Brain pericyte (primary cell): Measurements from ENCODE around the gene CD74.

Experiments used
- DNase-seq: peaks from one replicate; pipeline ENCODE4 v3.0.0-alpha.2; 2012; ENCODE audit warnings: low read depth, low spot score

The CD74 gene

DNA sequence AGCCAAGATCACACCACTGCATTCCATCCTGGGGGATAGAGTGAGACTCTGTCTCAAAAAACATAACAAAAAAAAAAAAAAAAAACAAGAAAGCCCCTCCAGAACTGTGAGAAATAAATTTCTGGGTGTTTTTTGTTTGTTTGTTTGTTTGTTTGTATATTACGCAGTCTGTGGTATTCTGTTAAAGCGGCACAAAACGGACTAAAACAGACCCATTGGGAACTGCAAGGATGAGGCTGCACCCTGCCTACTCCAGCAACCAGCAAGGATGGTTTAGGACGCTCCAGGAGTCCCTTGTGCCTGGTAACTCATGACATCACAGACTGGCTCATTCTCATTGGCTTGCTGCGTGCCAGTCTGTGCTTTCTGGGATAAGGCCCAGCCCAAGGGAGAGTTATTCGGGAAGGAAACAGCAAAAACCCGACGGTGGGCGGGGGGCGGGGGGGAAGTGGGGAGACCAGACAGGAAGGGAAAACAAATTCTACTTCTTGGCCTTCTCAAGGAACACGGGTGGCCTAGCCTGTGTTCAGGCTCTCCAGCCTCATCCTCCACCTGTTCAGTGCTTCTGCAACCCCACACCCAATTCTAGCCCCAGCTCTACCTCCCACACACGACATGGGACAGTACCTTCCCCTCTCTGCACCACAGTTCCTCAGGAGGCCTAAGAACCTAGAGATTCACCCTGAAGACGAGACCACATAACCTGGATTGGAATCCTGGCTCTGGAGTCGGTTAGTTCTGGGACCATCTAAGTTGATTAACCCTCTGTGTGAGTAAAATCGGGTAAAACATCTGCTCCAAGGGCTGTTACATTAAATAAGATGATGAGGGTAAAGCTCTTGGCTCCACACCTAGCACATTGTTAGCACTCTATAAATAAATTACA is 2.8 kb downstream of the CD74 start:
- peak; percentile 67 for DNase-seq

DNA sequence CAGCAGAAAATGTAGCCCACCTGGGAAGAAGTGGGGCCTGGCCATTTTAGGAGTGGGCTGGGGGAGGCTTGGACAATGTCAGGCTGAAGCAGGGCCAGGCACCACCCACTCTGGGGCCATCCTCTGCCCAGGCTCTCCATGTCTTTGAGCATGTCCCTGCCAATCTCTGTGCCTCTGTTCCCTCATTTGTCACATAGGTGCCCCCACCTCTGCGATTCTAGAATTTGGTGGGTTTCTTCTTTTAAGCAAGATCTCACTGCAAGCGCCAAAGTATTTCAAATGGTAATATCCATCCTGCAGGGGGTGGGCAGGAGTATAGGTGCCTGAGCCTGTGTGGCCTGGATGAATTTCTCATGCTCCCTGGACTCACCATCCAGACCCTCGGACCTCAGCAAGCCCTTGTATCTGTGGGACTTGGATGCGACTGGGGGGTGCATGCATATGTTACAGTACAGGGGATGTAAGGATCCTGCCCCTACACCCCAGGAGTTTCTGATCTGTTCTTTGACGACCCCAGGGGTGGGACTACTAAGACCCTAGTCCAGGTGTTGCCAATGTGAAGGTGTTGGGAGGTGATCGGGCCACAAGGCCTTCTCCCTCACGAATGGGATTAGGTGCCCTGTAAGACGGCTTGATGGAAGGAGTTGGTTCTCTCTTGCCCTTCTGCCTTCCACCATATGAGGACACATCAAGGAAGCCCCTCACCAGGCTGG is 4.3 kb downstream of the CD74 start:
- no peak for DNase-seq

- no peak for DNase-seq
Measured at GRCh38 chr5:150407096-150407720, 5.5 kb downstream of the CD74 start.

DNA sequence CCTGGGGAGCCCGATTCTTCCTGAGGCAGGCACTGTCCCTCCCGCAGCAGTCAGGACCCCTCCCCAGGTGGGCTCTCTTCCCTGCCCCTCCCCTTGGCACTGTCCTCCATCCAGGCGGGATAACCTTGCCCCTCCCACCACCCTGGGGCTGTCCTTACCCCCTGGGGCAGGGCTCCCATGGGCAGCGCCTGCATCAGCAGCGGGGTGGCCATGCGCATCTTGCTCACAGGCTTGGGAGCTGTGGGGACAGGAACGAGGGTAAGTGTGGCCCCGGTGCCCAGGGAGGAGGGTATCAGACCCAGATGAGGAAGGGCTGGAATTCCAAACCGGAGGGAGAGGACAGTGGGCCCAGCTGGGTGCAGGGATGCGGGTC is 6.0 kb downstream of the CD74 start:
- no peak for DNase-seq

DNA sequence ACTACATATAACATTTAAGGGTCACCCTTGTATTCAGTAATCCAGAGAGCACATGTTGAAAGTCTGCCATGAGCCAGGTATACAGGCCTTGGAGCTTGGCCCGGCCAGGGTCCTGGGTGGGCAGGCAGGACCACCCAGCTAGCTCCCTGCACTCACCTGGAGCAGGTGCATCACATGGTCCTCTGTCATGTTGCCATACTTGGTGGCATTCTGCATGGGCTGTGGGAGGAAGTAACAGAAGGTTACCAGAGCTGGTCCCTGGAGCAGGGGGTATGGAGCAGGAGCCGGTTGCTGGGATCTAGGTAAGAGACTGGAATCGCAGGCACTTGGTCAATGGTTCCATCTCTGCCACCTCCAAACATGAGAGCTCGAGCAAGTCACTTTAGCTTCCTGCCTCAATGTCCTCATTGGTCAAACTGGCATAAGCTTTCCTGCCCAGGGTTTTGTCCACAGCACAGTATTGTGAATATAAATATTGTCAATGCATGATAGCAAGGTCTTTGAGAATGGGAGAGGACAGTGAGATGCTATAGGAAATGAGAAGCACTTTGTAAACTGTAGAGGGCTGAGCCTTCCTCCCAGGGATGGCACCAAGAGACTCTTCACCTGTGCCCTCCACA is 6.5 kb downstream of the CD74 start:
- no peak for DNase-seq

DNA sequence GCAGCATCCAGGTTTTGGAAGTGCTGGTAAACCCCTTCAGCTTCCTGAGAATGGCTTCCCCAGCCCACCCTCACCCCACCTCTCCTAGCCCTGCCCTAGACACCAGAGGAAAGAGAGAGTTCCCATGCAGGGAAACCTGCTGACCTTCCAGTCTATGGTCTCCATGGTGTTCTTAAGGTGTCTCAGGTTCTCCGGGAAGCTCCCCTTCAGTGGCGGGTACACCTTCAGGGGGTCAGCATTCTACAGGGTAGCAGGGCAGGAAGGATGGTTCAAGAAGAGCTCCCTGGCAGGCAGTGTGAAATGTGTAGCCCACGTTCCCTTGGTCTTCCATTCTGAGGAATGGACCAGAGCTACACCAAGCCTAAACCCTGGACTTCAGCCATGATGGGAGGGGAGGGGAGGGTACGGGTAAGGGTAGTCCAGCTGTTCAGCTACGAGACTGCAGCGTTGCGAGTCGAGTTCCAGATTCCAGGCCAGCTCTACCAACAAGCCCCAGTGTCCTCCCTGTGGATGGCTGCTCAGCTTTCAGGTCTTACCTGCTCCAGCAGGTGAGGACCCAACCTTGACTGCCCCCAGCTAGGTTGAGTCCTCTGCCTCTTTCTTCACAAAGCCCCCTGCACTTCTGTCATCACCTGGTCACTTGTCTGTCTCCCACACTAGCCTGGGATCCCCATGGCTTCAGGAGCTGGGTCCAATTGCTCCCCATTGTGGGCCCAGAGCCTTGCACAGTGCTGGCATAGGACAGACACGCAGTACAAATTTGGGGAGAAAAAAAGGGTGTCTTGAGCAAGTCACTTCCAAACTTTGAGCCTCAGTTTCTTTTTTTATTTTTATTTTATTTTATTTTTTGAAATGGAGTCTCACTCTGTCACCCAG is 7.5 kb downstream of the CD74 start:
- no peak for DNase-seq

GRCh38 chr5:150404535-150404934 is 8.2 kb downstream of the CD74 start:
- no peak for DNase-seq

DNA sequence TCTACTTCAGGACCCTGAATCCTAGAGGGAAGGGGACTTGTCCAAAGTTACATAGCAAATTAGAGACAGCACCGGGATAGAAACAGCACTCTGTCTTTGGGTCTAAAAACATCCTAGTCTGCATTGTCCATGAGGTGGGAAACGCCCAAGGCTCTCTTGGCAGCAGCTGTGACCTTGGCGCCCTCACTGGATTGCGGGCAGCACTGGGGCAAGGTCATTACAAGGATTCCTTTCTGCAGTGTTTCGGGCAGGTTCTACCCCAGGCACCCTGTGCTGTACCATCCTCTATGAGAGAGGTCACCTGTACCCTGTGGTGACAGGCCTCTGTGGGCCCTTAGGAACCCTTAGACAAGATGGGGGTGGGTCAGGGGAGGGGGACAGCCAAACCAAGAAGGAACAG is 8.6 kb downstream of the CD74 start:
- DNase-seq = no peak

DNA sequence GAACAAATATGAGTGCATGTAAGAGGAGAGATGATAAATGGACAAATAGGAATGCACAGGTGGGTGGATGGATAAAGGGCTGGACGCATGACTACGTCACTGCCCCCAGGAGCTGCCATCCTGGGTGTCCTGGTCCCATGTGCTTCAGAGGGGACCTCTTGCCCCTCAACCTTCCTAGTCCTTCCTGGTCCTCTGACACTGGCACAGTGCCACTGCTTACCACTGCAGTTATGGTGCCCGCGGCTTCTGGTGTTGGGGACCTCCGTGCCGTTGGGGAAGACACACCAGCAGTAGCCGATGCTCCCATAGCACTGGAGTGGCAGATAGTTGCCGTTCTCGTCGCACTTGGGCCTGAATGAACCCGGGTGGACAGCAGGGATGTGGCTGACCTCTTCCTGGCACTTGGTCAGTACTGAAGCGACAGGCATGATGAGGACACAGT is 9.8 kb downstream of the CD74 start:
- no peak for DNase-seq

- DNase-seq = no peak
Measured at GRCh38 chr5:150402229-150402773, 10.4 kb downstream of the CD74 start.

DNA sequence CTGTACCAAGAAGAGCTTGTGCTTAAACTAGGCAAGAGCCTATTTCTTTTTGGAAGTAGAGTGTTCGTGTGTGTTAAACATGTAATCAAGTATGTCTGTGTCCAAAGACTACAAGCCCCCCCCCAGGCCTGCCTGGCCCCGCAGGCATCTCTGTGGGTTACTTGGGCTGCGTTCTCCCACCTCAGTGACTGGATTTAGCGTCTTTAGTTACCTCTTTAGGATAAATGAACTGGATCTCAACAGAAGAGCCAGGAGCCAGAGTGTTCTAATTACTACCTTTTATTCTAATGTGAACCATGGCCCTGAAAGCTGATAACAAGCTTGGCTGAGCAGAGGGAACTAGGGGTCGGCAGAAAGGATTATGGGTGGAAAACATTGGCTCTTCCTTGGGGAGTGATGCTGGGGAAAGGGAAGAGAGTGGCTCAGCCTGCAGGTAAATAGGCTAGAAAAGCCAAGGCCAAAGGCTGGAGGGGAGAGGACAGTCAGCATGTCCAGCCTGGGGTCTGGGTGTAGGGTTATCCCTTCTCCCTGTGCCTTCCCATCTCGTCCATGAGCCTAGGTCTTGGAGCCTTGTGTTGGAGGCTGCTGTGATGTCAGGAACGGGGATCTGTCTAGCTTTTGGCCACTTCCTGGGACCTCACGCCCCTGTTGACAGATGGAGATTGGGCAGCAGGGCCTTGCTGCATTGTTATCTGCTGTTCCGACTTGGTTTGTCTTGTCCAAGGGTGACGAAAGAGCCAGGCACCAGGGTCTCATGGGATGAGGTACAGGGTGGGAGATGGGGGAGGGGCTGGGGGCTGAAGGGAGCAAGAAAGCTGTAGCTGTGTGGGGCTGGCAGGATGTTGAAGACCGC is 11.1 kb downstream of the CD74 start:
- no peak for DNase-seq

DNA sequence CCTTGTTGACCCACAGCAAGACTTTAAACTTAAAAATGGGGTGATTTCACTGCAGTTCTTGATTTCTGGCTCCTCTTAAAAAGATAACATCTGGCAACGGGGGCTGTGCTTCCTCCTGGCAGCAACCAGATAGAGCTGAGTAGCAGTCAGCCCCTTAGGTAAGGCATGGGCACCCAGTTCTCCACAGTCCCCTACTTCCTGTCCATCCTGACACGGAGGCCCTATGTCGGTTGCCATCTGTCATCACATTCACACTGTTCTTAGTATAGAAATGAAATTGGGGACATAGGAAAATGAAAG is 11.7 kb downstream of the CD74 start:
- no peak for DNase-seq

- DNase-seq = no peak
Measured at GRCh38 chr5:150400316-150401075, 12.2 kb downstream of the CD74 start.

- no peak for DNase-seq
Measured at GRCh38 chr5:150399524-150400211, 13.0 kb downstream of the CD74 start.

DNA sequence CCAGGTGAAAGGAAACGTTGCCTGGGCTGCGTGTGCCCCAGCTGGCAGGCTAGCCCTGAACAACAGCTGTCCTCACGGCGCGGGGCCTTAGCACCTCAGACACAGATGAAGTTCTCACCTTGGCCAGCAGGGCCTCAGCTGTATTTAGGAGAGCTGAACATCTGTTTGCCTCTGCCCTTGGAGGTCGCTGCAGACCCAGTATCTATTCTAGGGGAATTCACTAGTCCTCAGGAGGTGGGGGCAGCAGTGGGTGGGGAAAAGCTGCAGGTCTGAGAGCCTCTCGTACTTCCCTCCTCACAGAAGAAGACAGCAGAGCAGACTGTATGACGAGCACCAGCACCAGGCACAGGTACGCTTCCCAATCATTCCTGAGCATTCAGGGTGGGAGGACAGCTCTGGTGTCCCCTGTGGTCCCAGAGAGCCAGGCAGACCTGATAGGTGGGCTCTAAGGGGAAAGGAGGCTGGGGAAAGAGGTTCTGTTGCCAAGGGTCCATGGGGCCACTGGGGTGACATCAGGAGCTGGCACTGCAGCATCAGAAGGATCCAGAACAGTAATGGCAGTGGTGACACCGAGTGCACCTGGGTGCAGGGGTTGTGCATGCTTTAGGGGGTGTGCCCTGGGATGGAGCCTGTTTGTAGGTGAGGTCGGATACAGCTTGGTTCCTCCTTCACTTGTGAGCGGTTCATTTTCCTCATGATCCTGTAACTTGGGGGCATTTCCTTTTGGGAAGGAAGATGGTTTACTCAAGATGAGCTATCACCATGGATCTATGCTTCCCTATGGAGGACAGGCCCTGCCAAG is 13.8 kb downstream of the CD74 start:
- DNase-seq = no peak

DNA sequence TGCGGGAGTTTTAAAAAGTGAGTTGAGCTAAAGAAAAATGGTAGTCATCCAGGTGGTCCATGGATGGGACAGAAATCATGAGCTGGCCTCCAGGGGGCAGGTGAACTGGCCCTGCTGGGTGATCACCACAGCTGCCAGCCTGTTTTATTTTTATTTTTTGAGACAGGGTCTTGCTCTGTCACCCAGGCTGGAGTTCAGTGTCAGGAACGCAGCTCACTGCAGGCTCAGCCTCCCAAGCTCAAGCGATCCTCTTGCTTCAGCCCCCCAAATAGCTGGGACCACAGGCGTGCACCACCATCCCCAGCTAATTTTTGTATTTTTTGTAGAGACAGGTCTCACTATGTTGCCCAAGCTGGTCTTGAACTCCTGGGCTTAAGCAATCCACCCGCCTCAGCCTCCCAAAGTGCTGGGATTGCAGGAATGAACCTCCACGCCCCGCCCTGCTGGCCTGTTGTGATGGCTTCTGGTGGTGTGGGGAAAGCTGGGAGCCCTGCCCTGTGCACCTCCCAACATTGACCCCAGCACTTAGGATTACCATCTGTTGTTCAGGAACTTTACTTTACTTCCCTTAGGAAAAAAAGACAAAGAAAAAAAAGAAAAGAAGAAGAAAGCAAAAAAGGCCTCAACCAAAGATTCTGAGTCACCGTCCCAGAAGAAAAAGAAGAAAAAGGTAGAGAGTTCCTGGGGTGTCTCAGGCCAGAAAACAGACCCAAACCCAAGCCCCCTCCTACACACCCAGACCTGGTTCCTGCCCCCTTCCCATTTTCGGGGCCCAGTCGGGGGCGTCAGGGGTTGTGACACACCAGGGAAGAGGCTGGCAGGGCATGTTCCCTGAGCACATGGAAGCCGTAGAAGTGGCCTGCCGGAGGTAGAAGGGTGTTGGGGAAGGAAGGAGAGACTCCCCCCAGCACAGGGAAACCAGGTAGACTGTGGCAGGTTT is 14.7 kb downstream of the CD74 start:
- no peak for DNase-seq
